GM23338 (cell line): ENCODE results near the gene RBM28. TPM values are rescaled to one million over a fixed set of nuclear protein-coding genes. Genes with fewer than 3 reads are reported as not detected.

ENCODE experiments used
- ATAC-seq: fragments of 200-7000 bp; cut with Tn5 transposase; 3 replicates; pipeline ENCODE4 v1.9.1; 2020
- DNase-seq: peaks from one replicate; pipeline ENCODE4 v3.0.0-alpha.2; 2015; ENCODE audit warnings: low spot score
- H2AFZ ChIP-seq: fragments of 200-600 bp; sonication (generic); 2 replicates; pipeline ENCODE4 v1.8.0; 2016; ENCODE audit warnings: antibody characterized with exemption, mild to moderate bottlenecking, moderate library complexity
- H3F3A ChIP-seq: fragments of 200-600 bp; sonication (generic); replicated peaks from 2 replicates; pipeline ENCODE4 v1.8.0; 2017; ENCODE audit warnings: antibody characterized with exemption, mixed run types, low read depth
- H3K27ac ChIP-seq: fragments of 200-600 bp; sonication (generic); 2 replicates; pipeline ENCODE4 v1.6.1; 2016; ENCODE audit warnings: low read depth
- H3K27me3 ChIP-seq: fragments of 200-600 bp; sonication (generic); 2 replicates; pipeline ENCODE4 v1.8.0; 2016; ENCODE audit warnings: mild to moderate bottlenecking, mixed run types, moderate library complexity; ENCODE audit not compliant: insufficient read depth
- H3K36me3 ChIP-seq: fragments of 200-600 bp; sonication (generic); 2 replicates; pipeline ENCODE4 v1.8.0; 2016; ENCODE audit warnings: mild to moderate bottlenecking; ENCODE audit not compliant: insufficient read depth
- H3K4me1 ChIP-seq: fragments of 200-600 bp; sonication (generic); 2 replicates; pipeline ENCODE4 v1.8.0; 2016; ENCODE audit warnings: mild to moderate bottlenecking, moderate library complexity; ENCODE audit not compliant: insufficient read depth
- H3K4me2 ChIP-seq: fragments of 200-600 bp; sonication (generic); 2 replicates; pipeline ENCODE4 v1.7.1; 2017; ENCODE audit warnings: mixed run types
- H3K4me3 ChIP-seq: fragments of 200-600 bp; sonication (generic); 2 replicates; pipeline ENCODE4 v1.6.1; 2016; ENCODE audit warnings: mixed run types
- H3K79me2 ChIP-seq: fragments of 200-600 bp; sonication (generic); replicated peaks from 2 replicates; pipeline ENCODE4 v1.8.0; 2017; ENCODE audit warnings: mild to moderate bottlenecking; ENCODE audit not compliant: insufficient read depth
- H3K9me2 ChIP-seq: fragments of 200-600 bp; sonication (generic); 2 replicates; pipeline ENCODE4 v1.8.0; 2017; ENCODE audit not compliant: insufficient read depth
- H4K20me1 ChIP-seq: fragments of 200-600 bp; sonication (generic); replicated peaks from 2 replicates; pipeline ENCODE4 v1.8.0; 2017; ENCODE audit warnings: mild to moderate bottlenecking; ENCODE audit not compliant: insufficient read depth
- H3K27ac Mint-ChIP-seq: 2 replicates; pipeline ENCODE4 v1.8.0; 2020; ENCODE audit warnings: inconsistent platforms, mild to moderate bottlenecking, moderate library complexity, mixed read lengths
- H3K27me3 Mint-ChIP-seq: 3 replicates; pipeline ENCODE4 v1.8.0; 2022; ENCODE audit warnings: low read depth, mild to moderate bottlenecking, moderate library complexity, mixed read lengths, inconsistent platforms; ENCODE audit not compliant: insufficient read depth, poor library complexity
- H3K36me3 Mint-ChIP-seq: 3 replicates; pipeline ENCODE4 v1.8.0; 2021; ENCODE audit warnings: low read depth, mild to moderate bottlenecking, inconsistent platforms, moderate library complexity, mixed read lengths
- H3K4me1 Mint-ChIP-seq: 3 replicates; pipeline ENCODE4 v1.8.0; 2020; ENCODE audit warnings: mild to moderate bottlenecking, inconsistent platforms, mixed read lengths
- H3K4me3 Mint-ChIP-seq: 3 replicates; pipeline ENCODE4 v1.8.0; 2021; ENCODE audit warnings: moderate library complexity, mild to moderate bottlenecking, inconsistent platforms, mixed read lengths
- H3K9me3 Mint-ChIP-seq: 3 replicates; pipeline ENCODE4 v1.8.0; 2020; ENCODE audit warnings: moderate library complexity, mild to moderate bottlenecking, inconsistent platforms, mixed read lengths
- CTCF ChIP-seq, 2 experiments: fragments of 200-600 bp in 1 of 2; sonication (generic) in 1 of 2; conservative IDR thresholded peaks; 2 replicates each; pipeline versions ENCODE4 v1.5.1 to v1.6.1; 2016 to 2017; ENCODE audit warnings: antibody characterized with exemption in 2 of 2, low read depth in 2 of 2, mild to moderate bottlenecking in 2 of 2, moderate library complexity in 1 of 2
- ETS1 ChIP-seq: IDR thresholded peaks from 2 replicates; pipeline ENCODE4 v1.6.1; 2016; ENCODE audit warnings: antibody characterized with exemption
- EZH2 ChIP-seq: fragments of 200-600 bp; sonication (generic); IDR thresholded peaks from one replicate; pipeline ENCODE4 v1.8.0; 2017; ENCODE audit warnings: antibody characterized with exemption, mild to moderate bottlenecking, low read depth; ENCODE audit not compliant: unreplicated experiment
- EZH2phosphoT487 ChIP-seq: fragments of 200-600 bp; sonication (generic); IDR thresholded peaks from one replicate; pipeline ENCODE4 v1.8.1; 2018; ENCODE audit warnings: antibody characterized with exemption; ENCODE audit not compliant: unreplicated experiment
- NANOG ChIP-seq: IDR thresholded peaks from 2 replicates; pipeline ENCODE4 v1.6.1; 2016; ENCODE audit warnings: antibody characterized with exemption, borderline replicate concordance
- POLR2AphosphoS5 ChIP-seq: IDR thresholded peaks from 2 replicates; pipeline ENCODE4 v1.6.1; 2016; ENCODE audit warnings: antibody characterized with exemption, low read depth
- REST ChIP-seq: IDR thresholded peaks from one replicate; pipeline ENCODE4 v1.6.1; 2018; ENCODE audit warnings: antibody characterized with exemption; ENCODE audit not compliant: unreplicated experiment
- STAT1 ChIP-seq: IDR thresholded peaks from one replicate; pipeline ENCODE4 v1.6.1; 2016; ENCODE audit warnings: antibody characterized with exemption; ENCODE audit not compliant: unreplicated experiment
- ZNF114 ChIP-seq: fragments of 250-450 bp; sonication (Bioruptor Pico); IDR thresholded peaks from 2 replicates; pipeline ENCODE4 v1.5.0; 2020; ENCODE audit warnings: mild to moderate bottlenecking, moderate library complexity
- polyA plus RNA-seq: library from polyadenylated mRNA; unstranded; fragments of >200 nt; fragmentation: Nextera tagmentation; extraction: Ambion mirVana; gene quantifications from 2 replicates; pipeline ENCODE4 v1.2.1, GENCODE V29; 2016
- total RNA-seq: library from RNA; depleted of rRNA; stranded (reverse); fragments of >200 nt; shearing (Covaris generic); gene quantifications from 2 replicates; pipeline ENCODE4 v1.2.3, GENCODE V29; 2014

Gene RBM28
- total and polyA plus RNA-seq, 2 experiments from 2014 or later: 24.3 to 87.5 TPM

GRCh38 chr7:128323040-128323439 is 20.7 kb downstream of the RBM28 start (continued):
- no peak for TF ChIP-seq REST

- Histone ChIP-seq H3F3A (0 out of 2 replicates have a peak, but pooled peaks cover 10% of the 10 kb centered on the region), H3K27me3 (no peaks in the 10 kb centered on the region), H2AFZ (no peak overlapping the region), H3K36me3 (peaks cover 69% of the 10 kb centered on the region), H3K4me1 (no peaks in the 10 kb centered on the region), H4K20me1 (peaks cover 8% of the 10 kb centered on the region), H3K27ac (no peak overlapping the region), H3K4me3 (no peak overlapping the region), H3K9me2 (no peaks in the 10 kb centered on the region), H3K4me2 (no peak overlapping the region), H3K79me2 (no peaks in the 10 kb centered on the region)
- DNase-seq: peak; percentile 61
- no peaks in the 10 kb centered on the region for H3K4me1 Mint-ChIP-seq
- no peaks in the 10 kb centered on the region for H3K9me3 Mint-ChIP-seq
- H3K27me3 Mint-ChIP-seq: no peaks in the 10 kb centered on the region
- H3K36me3 Mint-ChIP-seq: peaks cover 85% of the 10 kb centered on the region
- ATAC-seq: peak; percentile 73
- H3K27ac Mint-ChIP-seq: no peak overlapping the region
- TF ChIP-seq POLR2AphosphoS5 (no peak), STAT1 (no peak), ZNF114 (CRISPR knock-in tag) (no peak), CTCF (conservative IDR thresholded peaks at IDR 0.05; ENCODE audit: low read depth in 2 of 2) (peak; percentile 63 to 74)
- no peak overlapping the region for H3K4me3 Mint-ChIP-seq
These were observed 21.6 kb downstream of the RBM28 start for GRCh38 chr7:128322040-128322643.

- Histone ChIP-seq H2AFZ (no peak overlapping the region), H3K4me2 (no peak overlapping the region), H3K9me2 (no peaks in the 10 kb centered on the region), H3K4me1 (no peaks in the 10 kb centered on the region), H3F3A (0 out of 2 replicates have a peak, but pooled peaks cover 10% of the 10 kb centered on the region), H3K36me3 (peaks cover 74% of the 10 kb centered on the region), H4K20me1 (peaks cover 8% of the 10 kb centered on the region), H3K79me2 (no peaks in the 10 kb centered on the region), H3K27me3 (no peaks in the 10 kb centered on the region), H3K4me3 (no peak overlapping the region), H3K27ac (no peak overlapping the region)
- Mint-ChIP-seq H3K36me3 (peaks cover 82% of the 10 kb centered on the region), H3K4me3 (no peak overlapping the region), H3K9me3 (no peaks in the 10 kb centered on the region), H3K4me1 (no peaks in the 10 kb centered on the region), H3K27me3 (no peaks in the 10 kb centered on the region), H3K27ac (no peak overlapping the region)
- no peak for ATAC-seq
- DNase-seq: no peak
- no peak for TF ChIP-seq EZH2phosphoT487
- TF ChIP-seq CTCF (conservative IDR thresholded peaks at IDR 0.05; ENCODE audit: low read depth in 2 of 2): no peak
- TF ChIP-seq NANOG: no peak
- no peak for TF ChIP-seq ETS1
- no peak for TF ChIP-seq STAT1
- TF ChIP-seq EZH2: no peak
- TF ChIP-seq POLR2AphosphoS5: no peak
These were observed 22.7 kb downstream of the RBM28 start for GRCh38 chr7:128321044-128321422.
